Breast epithelium (tissue), 4 donors: Measurements from ENCODE around the gene DHCR7. TPM values are rescaled to one million over a fixed set of nuclear protein-coding genes. Genes with fewer than 3 reads are reported as not detected.

Experiments used
- DNase-seq, 2 donors: peaks; one replicate each; pipeline ENCODE4 v3.0.0-alpha.2; 2019; ENCODE audit warnings: low spot score in 2 of 2
- H3K27ac ChIP-seq, 2 donors: fragments of 200-600 bp; sonication (generic) in 1 of 2; one replicate each; pipeline ENCODE4 v1.5.1; 2016 to 2019; ENCODE audit warnings: mild to moderate bottlenecking in 1 of 2
- H3K27me3 ChIP-seq, 2 donors: fragments of 200-600 bp; sonication (generic) in 1 of 2; one replicate each; pipeline versions ENCODE4 v1.5.1 to v1.6.0; 2017 to 2019; ENCODE audit warnings: control low read depth in 1 of 2, mild to moderate bottlenecking in 1 of 2
- H3K36me3 ChIP-seq: fragments of 200-600 bp; one replicate; pipeline ENCODE4 v1.5.1; 2019
- H3K4me1 ChIP-seq, 2 donors: fragments of 200-600 bp; sonication (generic); one replicate each; pipeline ENCODE4 v1.5.1; 2016 to 2019; ENCODE audit warnings: control low read depth in 1 of 2
- H3K4me3 ChIP-seq, 3 donors: fragments of 200-600 bp; sonication (generic); 1 replicate in 2 of 3; 2 replicates in 1 of 3; pipeline ENCODE4 v1.5.1; 2016 to 2019; ENCODE audit warnings: mild to moderate bottlenecking in 3 of 3, moderate library complexity in 2 of 3
- H3K9me3 ChIP-seq, 2 donors: fragments of 200-600 bp; sonication (generic) in 1 of 2; one replicate each; pipeline ENCODE4 v1.5.1; 2016 to 2019; ENCODE audit warnings: control low read depth in 1 of 2
- CTCF ChIP-seq, 3 donors: fragments of 450-650 bp; IDR thresholded peaks; one replicate each; pipeline ENCODE4 v1.5.1; 2016 to 2017; ENCODE audit warnings: antibody characterized with exemption in 3 of 3, mild to moderate bottlenecking in 3 of 3, moderate library complexity in 3 of 3
- POLR2A ChIP-seq: fragments of 450-650 bp; IDR thresholded peaks from one replicate; pipeline ENCODE4 v1.6.1; 2016; ENCODE audit warnings: antibody characterized with exemption, mild to moderate bottlenecking, moderate library complexity
- POLR2AphosphoS5 ChIP-seq, 3 donors: sonication (generic); formaldehyde crosslinking; IDR thresholded peaks; one replicate each; pipeline ENCODE4 v1.6.1; 2017; ENCODE audit warnings: antibody characterized with exemption in 3 of 3
- intact Hi-C: fragments of 100-400 bp; cut with DNase I; formaldehyde crosslinking; loops from one replicate; pipeline ENCODE4 v1.15.1; 2023; ENCODE audit warnings: low total_unique reads
- total RNA-seq, 3 donors: library from RNA; depleted of rRNA; stranded (reverse); fragments of >200 nt; gene quantifications; one replicate each; pipeline ENCODE4 v1.1.0, GENCODE V29; 2016

The DHCR7 gene
- total RNA-seq, 3 donors from 2014 or later = 14.7 to 31.7 (median 25.2) TPM

- H3K4me3 ChIP-seq = no peak overlapping the region
- TF ChIP-seq POLR2AphosphoS5 (IDR thresholded peaks at IDR 0.05) (no peak), POLR2A (no peak), CTCF (IDR thresholded peaks at IDR 0.05) (no peak)
- no peaks in the 10 kb centered on the region for H3K4me1 ChIP-seq
- no peak overlapping the region for H3K27ac ChIP-seq
- no peaks in the 10 kb centered on the region for H3K9me3 ChIP-seq
- DNase-seq = no peak
- intact Hi-C loops = no loop called here
- no peaks in the 10 kb centered on the region for H3K27me3 ChIP-seq
- H3K36me3 ChIP-seq = peaks cover 10% of the 10 kb centered on the region
Observed at GRCh38 chr11:71490731-71491390, 42.7 kb upstream of the DHCR7 start.

- no peaks in the 10 kb centered on the region for H3K4me1 ChIP-seq
- no peaks in the 10 kb centered on the region for H3K9me3 ChIP-seq
- no peaks in the 10 kb centered on the region for H3K27me3 ChIP-seq
- no peak overlapping the region for H3K4me3 ChIP-seq
- H3K36me3 ChIP-seq = peaks cover 10% of the 10 kb centered on the region
- TF ChIP-seq POLR2AphosphoS5 (IDR thresholded peaks at IDR 0.05) (no peak), POLR2A (no peak)
- H3K27ac ChIP-seq = no peak overlapping the region
- intact Hi-C loops = no loop called here
- DNase-seq = peak in 1 of 2 donors; percentile 43
Observed at GRCh38 chr11:71490044-71490730, 42.0 kb upstream of the DHCR7 start.

- Histone ChIP-seq H3K36me3 (peaks cover 10% of the 10 kb centered on the region), H3K27me3 (no peaks in the 10 kb centered on the region), H3K9me3 (no peaks in the 10 kb centered on the region), H3K27ac (no peak overlapping the region), H3K4me1 (no peaks in the 10 kb centered on the region), H3K4me3 (no peak overlapping the region)
- TF ChIP-seq POLR2A = no peak
- no peak for TF ChIP-seq POLR2AphosphoS5 (IDR thresholded peaks at IDR 0.05)
- TF ChIP-seq CTCF (IDR thresholded peaks at IDR 0.05) = no peak
- peak in 1 of 2 donors; percentile 48 for DNase-seq
- intact Hi-C loops = no loop called here
Observed at GRCh38 chr11:71489311-71490043, 41.3 kb upstream of the DHCR7 start.

GRCh38 chr11:71488681-71489270 lies 40.6 kb upstream of the DHCR7 start:
- H3K4me3 ChIP-seq = no peak overlapping the region
- H3K27me3 ChIP-seq = no peaks in the 10 kb centered on the region
- peak in 1 of 2 donors; percentile 17 for DNase-seq
- H3K9me3 ChIP-seq = no peaks in the 10 kb centered on the region
- H3K27ac ChIP-seq = no peak overlapping the region
- peaks cover 16% of the 10 kb centered on the region for H3K36me3 ChIP-seq
- no peaks in the 10 kb centered on the region for H3K4me1 ChIP-seq
- no peak for TF ChIP-seq CTCF (IDR thresholded peaks at IDR 0.05)
- no peak for TF ChIP-seq POLR2AphosphoS5 (IDR thresholded peaks at IDR 0.05)
- no peak for TF ChIP-seq POLR2A
- intact Hi-C loops = no loop called here

GRCh38 chr11:71486320-71486719 lies 38.1 kb upstream of the DHCR7 start:
- TF ChIP-seq CTCF (IDR thresholded peaks at IDR 0.05) = no peak
- no peak for TF ChIP-seq POLR2A
- no peak for TF ChIP-seq POLR2AphosphoS5 (IDR thresholded peaks at IDR 0.05)
- no peak overlapping the region for H3K27ac ChIP-seq
- no peaks in the 10 kb centered on the region for H3K9me3 ChIP-seq
- intact Hi-C loops = no loop called here
- no peak overlapping the region for H3K4me3 ChIP-seq
- no peaks in the 10 kb centered on the region for H3K27me3 ChIP-seq
- DNase-seq = no peak
- H3K4me1 ChIP-seq = no peaks in the 10 kb centered on the region
- H3K36me3 ChIP-seq = peaks cover 16% of the 10 kb centered on the region
